ENCODE measurements around the gene LRP5.

Gene LRP5

GRCh38 chr11:68312117-68312779 lies at the start of gene LRP5:
TSS of gene LRP5 (plus strand) at chr11:68312591. CDS start at chr11:68312715, 124 bp downstream.
- TF ChIP-seq CTCF (IDR thresholded peaks at IDR 0.05): no peak

- TF ChIP-seq CTCF (IDR thresholded peaks at IDR 0.05): no peak
Observed at GRCh38 chr11:68263444-68264035, 48.9 kb upstream of the LRP5 start.

GRCh38 chr11:68264244-68264643 lies 48.1 kb upstream of the LRP5 start:
- TF ChIP-seq CTCF (IDR thresholded peaks at IDR 0.05): no peak

DNA sequence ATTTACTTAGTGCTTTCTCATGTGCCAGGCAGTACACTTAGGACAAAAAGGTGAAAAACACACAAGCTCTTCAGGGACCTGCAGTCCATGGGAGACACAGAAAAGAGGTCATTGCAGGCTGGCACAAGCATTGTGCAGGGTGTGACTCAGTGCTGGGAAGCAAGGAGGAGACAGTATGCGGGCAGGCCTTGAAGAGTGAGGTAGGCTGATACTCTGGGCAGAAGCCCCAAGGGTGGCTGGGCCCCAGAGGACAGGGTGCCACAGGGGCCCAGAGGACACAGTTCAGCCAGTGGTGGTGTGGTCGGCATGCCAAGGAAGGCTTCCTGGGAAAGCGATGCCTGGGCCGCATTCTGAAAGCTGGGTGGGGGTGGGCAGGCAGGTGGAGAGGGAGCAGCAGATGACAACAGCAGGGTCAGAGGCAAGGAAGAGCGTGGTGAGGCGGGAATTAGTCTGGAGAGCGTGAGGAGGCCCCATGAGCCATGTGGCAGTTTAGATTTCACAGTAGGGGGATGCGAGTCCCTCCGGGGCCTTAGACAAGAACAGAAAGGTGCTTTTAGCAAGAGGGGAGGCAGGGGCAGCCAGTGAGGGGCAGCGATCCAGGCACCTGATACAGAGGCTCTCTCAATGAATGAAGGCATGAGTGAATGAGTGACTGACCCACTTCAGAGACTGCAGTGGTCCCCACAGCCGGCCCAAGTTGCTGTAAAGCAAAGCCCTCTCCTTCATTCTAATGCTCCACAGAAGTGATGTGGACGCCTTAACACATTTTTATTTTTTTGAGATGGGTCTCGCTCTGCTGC lies 47.5 kb upstream of the LRP5 start:
- TF ChIP-seq CTCF (IDR thresholded peaks at IDR 0.05): no peak

GRCh38 chr11:68266121-68266891 lies 46.1 kb upstream of the LRP5 start:
- TF ChIP-seq CTCF (IDR thresholded peaks at IDR 0.05): no peak

DNA sequence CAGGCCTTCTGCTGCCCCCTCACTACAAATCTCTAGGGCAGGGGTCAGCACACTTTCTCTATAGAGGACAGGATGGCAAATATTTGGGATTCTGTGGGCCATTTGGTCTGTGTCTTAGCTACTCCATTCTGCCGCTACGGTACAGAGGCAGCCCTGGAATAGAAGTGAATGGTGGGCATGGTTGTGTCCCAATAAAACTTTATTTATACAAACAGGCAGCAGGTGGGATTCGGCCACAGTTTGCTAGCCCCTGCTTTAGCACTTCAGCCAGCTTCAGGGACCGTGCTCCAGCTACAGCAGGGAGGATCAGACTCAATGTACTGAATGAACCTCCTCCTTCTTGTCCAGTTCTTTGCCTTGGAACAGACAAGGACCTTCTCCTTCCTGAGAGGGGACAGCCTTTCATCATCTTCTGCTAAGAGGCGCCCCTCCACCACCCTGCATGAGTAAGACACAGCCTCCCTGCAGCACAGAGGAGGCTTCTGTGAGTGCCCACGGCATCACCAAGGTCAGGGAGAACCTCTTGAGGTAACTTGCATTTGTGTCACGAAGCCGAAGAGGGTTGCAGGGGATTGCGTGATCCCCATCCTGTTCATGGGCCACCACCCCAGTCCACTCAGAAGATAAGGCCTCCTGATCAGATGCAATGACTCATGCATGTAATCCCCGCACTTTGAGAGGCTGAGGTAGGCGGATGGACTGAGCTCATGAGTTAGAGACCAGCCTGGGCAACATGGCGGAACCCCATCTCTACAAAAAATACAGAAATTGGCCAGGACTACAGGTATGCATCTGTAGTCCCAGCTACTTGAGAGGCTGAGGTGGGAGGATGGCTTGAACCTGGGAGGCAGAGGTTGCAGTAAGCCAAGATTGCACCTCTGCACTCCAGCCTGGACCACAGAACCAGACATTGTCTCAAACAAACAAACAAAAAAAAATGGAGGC lies 45.2 kb upstream of the LRP5 start:
- no peak for TF ChIP-seq CTCF (IDR thresholded peaks at IDR 0.05)
